ENCODE results near the gene ZNF507.

Gene ZNF507

GRCh38 chr19:32324631-32325285, 20.7 kb upstream of the ZNF507 start:
- no peaks in the 10 kb centered on the region for H3K4me1 Mint-ChIP-seq
- no peak for DNase-seq
- no peak overlapping the region for H3K27ac Mint-ChIP-seq
- peaks cover 3% of the 10 kb centered on the region for H3K27me3 Mint-ChIP-seq
- H3K36me3 Mint-ChIP-seq: no peaks in the 10 kb centered on the region
- H3K4me3 Mint-ChIP-seq: no peak overlapping the region
- H3K9me3 Mint-ChIP-seq: no peaks in the 10 kb centered on the region
- CTCF ChIA-PET: no interaction called here

DNA sequence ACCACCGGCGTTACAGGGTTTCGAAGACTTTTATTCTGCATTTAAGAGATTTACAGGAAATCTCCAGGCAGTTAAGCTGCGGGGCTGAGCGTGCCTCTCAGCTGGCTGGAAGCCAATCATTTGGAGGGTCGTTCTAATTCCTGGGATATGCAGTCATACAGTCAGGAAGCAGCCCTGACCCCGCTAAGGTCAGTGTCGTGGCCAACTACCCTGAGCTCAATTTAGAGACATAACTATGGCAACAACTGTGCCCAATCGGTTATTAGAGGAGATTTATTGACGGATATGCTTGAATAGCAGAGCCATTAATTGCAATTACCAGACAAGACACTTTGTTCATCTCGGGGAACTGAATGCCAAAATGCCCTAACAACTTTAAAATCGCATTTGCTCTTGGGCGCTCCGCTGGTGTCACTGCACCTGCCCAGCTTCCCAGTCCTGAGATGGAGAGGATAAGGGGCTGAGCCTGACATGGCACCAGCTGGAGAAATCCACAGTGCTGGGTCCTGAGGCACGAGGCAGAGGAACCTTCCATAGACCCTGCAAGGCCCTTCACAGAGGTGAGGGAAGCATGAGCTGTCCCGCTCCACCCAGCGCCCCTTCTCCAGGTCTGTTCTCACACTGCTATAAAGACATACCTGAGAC, 15.1 kb upstream of the ZNF507 start:
- no peaks in the 10 kb centered on the region for H3K36me3 Mint-ChIP-seq
- CTCF ChIA-PET: no interaction called here
- peaks cover 13% of the 10 kb centered on the region for H3K27me3 Mint-ChIP-seq
- no peaks in the 10 kb centered on the region for H3K4me1 Mint-ChIP-seq
- no peaks in the 10 kb centered on the region for H3K9me3 Mint-ChIP-seq
- no peak overlapping the region for H3K4me3 Mint-ChIP-seq
- no peak overlapping the region for H3K27ac Mint-ChIP-seq
- DNase-seq: no peak

DNA sequence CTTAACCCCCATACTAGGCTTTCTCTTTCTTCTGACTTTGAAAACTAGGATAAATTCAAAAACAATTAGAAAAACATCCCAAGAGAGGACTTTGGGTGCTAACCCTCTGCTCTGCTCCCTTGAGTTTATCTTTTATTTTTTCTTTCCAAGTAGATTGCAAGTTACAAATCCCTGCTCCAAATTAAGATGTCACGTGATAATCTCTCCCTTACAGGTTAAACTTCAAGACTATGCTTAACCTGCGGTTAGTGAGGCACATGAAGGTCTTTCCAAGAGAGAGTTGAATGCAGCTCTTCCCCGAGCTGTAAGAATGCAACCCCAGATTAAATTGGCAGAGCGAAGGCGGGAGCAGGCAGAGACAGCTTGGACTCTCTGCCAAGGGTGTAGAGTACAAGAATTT, 12.2 kb upstream of the ZNF507 start:
- H3K36me3 Mint-ChIP-seq: no peaks in the 10 kb centered on the region
- no peak overlapping the region for H3K4me3 Mint-ChIP-seq
- no peak overlapping the region for H3K27ac Mint-ChIP-seq
- no peaks in the 10 kb centered on the region for H3K4me1 Mint-ChIP-seq
- H3K9me3 Mint-ChIP-seq: no peaks in the 10 kb centered on the region
- CTCF ChIA-PET: no interaction called here
- DNase-seq: no peak
- peaks cover 10% of the 10 kb centered on the region for H3K27me3 Mint-ChIP-seq

DNA sequence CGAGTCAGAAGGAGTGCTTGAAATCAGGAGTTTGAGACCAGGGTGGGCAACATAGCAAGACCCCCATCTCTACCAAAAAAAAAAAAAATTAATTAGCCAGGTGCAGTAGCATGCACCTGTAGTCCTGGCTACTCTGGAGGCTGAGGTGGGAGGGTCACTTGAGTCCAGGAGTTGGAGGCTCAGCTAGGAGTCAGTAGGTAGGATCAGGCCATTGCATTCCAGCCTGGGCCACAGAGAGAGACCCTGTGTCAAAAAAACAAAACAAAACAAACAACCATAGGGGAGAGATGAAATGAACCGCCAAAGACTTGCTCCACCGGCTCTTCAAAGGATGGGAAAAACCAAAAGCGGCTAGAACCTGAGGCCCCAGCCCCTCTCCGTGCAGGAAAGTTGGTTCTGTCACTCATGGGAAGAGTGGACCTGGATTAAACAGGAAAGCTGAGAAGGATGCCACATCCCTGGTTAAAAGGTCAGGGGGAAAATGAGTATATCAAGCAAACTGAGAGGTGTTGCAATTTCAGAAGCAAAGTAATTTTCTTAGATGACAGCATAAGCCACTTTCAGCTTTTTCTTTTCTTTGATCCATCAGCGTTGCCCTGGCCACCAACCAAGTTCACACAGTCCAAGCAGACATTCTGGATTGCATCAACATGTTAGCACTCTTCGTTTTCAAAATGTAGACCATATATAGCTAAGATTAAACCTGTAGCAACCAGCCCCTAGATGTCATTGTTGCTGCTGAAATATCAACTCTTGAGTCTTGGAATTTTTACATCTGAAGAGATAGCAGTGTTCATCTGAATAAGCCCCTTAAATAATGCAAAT, 8.9 kb upstream of the ZNF507 start:
- CTCF ChIA-PET: interaction anchor here (1.4 to 1.8 kb wide), 2 partner anchors 233 kb away, joined by 3 to 8 read pairs; no protein-coding TSS in a partner anchor
- DNase-seq: no peak
- no peak overlapping the region for H3K4me3 Mint-ChIP-seq
- H3K36me3 Mint-ChIP-seq: no peaks in the 10 kb centered on the region
- no peaks in the 10 kb centered on the region for H3K4me1 Mint-ChIP-seq
- H3K27me3 Mint-ChIP-seq: peaks cover 13% of the 10 kb centered on the region
- no peak overlapping the region for H3K27ac Mint-ChIP-seq
- no peaks in the 10 kb centered on the region for H3K9me3 Mint-ChIP-seq

DNA sequence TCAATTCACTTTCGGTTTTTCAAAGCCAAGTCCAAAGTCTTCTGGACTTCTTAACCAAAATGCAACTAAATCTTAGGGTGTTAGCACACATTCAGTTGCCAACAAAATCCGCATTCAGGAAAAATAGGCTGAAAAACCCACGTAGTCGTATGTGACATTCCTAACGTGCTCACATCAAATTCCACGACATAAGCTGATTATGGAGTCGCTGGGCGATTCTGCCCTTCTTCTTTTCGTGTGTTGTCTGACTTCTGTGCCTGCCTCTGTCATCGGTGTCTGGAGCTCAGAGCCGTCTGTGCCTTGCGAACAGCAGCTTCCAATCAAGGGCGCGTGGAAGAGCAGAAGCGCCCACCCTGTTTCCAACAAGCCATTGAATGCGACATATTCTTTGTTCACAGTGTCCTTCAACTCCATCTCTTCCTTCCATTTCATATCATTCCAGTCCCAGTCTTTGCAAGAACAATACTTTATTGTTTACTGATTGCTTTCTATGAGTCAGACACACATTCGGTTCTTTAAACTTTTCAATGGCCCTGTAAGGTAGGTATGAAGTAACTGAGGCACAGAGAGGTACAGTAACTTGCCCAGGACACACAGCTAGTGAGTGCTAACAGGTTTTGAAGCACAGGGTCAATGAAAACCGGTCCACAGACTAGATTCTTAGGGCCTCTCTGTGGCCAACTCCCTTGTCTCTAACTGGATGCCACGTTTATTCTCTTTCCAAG, 8.2 kb upstream of the ZNF507 start:
- CTCF ChIA-PET: interaction anchor here (1.2 to 1.8 kb wide), 2 partner anchors 16 to 232 kb away, joined by 3 to 8 read pairs; no protein-coding TSS in a partner anchor
- Mint-ChIP-seq H3K9me3 (no peaks in the 10 kb centered on the region), H3K4me3 (no peak overlapping the region), H3K4me1 (no peaks in the 10 kb centered on the region), H3K27me3 (peaks cover 8% of the 10 kb centered on the region), H3K36me3 (no peaks in the 10 kb centered on the region), H3K27ac (no peak overlapping the region)
- DNase-seq: no peak

- no peak for DNase-seq
- H3K4me1 Mint-ChIP-seq: peaks cover 2% of the 10 kb centered on the region
- CTCF ChIA-PET: interaction anchor here (1.1 to 1.8 kb wide), 4 partner anchors 35 to 236 kb away, joined by 3 to 5 read pairs (median 4); no protein-coding TSS in a partner anchor
- H3K4me3 Mint-ChIP-seq: no peak overlapping the region
- no peaks in the 10 kb centered on the region for H3K36me3 Mint-ChIP-seq
- no peak overlapping the region for H3K27ac Mint-ChIP-seq
- H3K9me3 Mint-ChIP-seq: no peaks in the 10 kb centered on the region
- peaks cover 18% of the 10 kb centered on the region for H3K27me3 Mint-ChIP-seq
These were observed 6.0 kb upstream of the ZNF507 start for GRCh38 chr19:32339423-32339822.

- Mint-ChIP-seq H3K27me3 (peaks cover 22% of the 10 kb centered on the region), H3K27ac (no peak overlapping the region), H3K36me3 (no peaks in the 10 kb centered on the region), H3K4me3 (no peak overlapping the region), H3K4me1 (peaks cover 2% of the 10 kb centered on the region), H3K9me3 (no peaks in the 10 kb centered on the region)
- CTCF ChIA-PET: interaction anchor here (0.8 to 1.8 kb wide), 5 partner anchors 34 to 235 kb away, joined by 3 to 5 read pairs (median 3); no protein-coding TSS in a partner anchor
- DNase-seq: peak; percentile 66
These were observed 5.2 kb upstream of the ZNF507 start for GRCh38 chr19:32339988-32340874.

DNA sequence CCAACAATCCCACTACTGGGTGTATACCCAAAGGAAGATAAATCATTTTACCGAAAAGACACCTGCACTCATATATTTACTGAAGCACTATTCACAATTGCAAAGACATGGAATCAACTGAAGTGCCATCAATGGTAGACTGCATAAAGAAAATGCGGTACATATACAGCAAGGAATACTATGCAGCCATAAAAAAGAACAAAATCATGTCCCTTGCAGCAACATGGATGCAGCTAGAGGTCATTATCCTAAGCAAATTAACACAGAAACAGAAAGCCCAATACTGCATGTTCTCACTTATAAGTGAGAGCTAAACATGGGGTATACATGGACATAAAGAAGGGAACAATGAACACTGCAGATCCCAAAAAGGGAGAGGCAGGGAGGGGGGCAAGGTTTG, 2.7 kb upstream of the ZNF507 start:
- H3K4me1 Mint-ChIP-seq: peaks cover 20% of the 10 kb centered on the region
- CTCF ChIA-PET: no interaction called here
- peaks cover 22% of the 10 kb centered on the region for H3K27me3 Mint-ChIP-seq
- no peaks in the 10 kb centered on the region for H3K9me3 Mint-ChIP-seq
- peaks cover 3% of the 10 kb centered on the region for H3K36me3 Mint-ChIP-seq
- no peak overlapping the region for H3K4me3 Mint-ChIP-seq
- DNase-seq: no peak
- H3K27ac Mint-ChIP-seq: no peak overlapping the region

- Mint-ChIP-seq H3K36me3 (peaks cover 8% of the 10 kb centered on the region), H3K4me1 (peaks cover 28% of the 10 kb centered on the region), H3K27me3 (peaks cover 22% of the 10 kb centered on the region), H3K9me3 (no peaks in the 10 kb centered on the region), H3K27ac (no peak overlapping the region), H3K4me3 (peak overlapping the region; percentile 33)
- CTCF ChIA-PET: interaction anchor here (0.6 to 1.2 kb wide), 2 partner anchors 17 to 347 kb away, joined by 3 read pairs; no protein-coding TSS in a partner anchor
- DNase-seq: no peak
These were observed 1.7 kb upstream of the ZNF507 start for GRCh38 chr19:32343550-32344262.

DNA sequence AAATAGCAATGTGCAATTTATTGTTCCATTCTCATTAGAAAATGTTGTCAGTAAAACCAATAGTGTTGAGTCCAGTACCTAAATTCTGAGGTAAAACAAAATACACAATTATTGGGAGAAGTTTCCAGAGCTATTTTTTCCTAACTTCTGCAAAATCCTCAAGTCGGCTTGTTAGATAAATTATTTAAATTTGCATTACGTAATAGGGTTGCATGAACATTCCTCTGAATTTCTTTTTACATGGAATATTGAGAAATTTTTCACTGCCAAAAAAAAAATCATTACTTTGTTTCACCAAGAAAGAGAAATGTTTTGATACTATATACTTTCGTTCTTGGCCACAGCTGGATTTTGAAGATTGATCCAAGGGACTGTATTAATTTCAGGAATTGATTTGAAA, 1.5 kb downstream of the ZNF507 start:
- Mint-ChIP-seq H3K4me1 (peaks cover 54% of the 10 kb centered on the region), H3K27ac (no peak overlapping the region), H3K27me3 (peaks cover 14% of the 10 kb centered on the region), H3K9me3 (no peaks in the 10 kb centered on the region), H3K36me3 (peaks cover 35% of the 10 kb centered on the region), H3K4me3 (peak overlapping the region; percentile 88)
- DNase-seq: no peak
- CTCF ChIA-PET: no interaction called here

DNA sequence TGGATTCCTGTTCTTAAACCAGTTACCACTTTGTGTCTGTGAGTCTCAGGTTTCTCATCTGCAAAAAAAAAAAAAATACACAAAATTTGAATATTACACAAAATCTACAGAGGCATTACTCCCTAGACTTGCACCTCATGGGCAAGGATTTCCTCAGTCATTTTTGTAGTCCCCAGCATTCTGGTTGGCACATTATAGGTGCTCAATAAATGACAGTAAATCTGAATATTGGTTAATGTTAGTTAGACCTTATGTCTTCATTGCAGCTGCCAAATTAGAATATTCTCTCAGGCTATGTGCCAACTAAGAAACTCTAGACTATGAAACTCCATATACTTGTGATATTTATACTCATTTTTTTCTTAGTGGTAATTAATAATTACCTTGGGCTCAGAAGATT, 2.2 kb downstream of the ZNF507 start:
- Mint-ChIP-seq H3K27me3 (peaks cover 14% of the 10 kb centered on the region), H3K4me1 (peaks cover 60% of the 10 kb centered on the region), H3K36me3 (peaks cover 41% of the 10 kb centered on the region), H3K9me3 (no peaks in the 10 kb centered on the region), H3K4me3 (peak overlapping the region; percentile 88), H3K27ac (no peak overlapping the region)
- no peak for DNase-seq
- CTCF ChIA-PET: no interaction called here

DNA sequence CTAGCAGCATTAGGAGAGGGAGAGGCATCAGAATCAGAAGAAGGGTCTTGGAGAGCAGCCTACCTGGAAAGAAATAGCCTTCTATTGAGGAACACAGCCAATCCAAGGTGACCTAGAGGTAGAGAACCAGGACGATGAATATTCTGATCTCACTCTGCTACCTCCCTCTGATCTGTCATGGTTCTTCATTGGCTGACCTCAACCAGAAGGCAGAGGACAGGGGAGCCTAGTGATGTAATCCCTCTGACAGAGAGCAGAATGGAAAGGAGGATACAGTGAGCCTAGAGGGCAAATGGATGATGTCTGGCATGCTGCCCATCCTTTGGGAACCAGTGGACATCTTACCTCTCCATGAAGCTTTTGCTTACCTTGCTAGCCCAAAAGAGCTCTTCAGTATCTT, 3.6 kb downstream of the ZNF507 start:
- Mint-ChIP-seq H3K9me3 (no peaks in the 10 kb centered on the region), H3K27me3 (peaks cover 4% of the 10 kb centered on the region), H3K4me3 (no peak overlapping the region), H3K36me3 (peaks cover 55% of the 10 kb centered on the region), H3K4me1 (peaks cover 60% of the 10 kb centered on the region), H3K27ac (no peak overlapping the region)
- no peak for DNase-seq
- CTCF ChIA-PET: no interaction called here
